ENCODE measurements around the gene THSD8. TPM values are rescaled to one million over a fixed set of nuclear protein-coding genes. Genes with fewer than 3 reads are reported as not detected.

Gene THSD8
- total and polyA plus RNA-seq, 2 donors (not counting 1 experiment from before 2014, with no cell fraction given), result not detected

DNA sequence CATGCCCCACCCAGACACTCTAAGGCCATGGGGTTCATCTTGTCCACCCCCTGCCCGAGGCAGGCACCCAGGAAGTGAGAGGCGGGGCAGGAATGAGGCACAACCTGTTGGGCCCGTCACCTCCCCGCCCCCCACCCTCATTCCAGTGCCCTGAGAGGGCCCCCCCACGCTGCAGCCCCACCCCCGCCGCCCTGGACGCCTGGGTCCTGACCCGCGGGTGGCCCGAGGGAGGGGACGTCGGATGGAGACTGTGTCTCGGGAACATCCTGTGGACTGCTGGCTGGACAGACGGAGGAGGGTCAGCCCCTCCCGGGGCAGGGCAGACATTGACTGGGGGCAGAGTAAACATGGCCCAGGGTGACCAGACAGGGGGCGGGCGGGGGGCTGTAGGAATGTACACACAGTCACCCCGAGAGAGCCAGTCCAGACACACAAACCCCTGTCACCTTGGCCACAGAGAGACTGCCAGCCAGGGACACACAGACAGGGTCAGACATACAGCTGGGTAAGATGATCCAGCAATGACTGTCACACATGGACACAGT lies 17.9 kb upstream of the THSD8 start:
- no peaks in the 10 kb centered on the region for H3K27me3 ChIP-seq (ENCODE audit: control insufficient read depth, insufficient read depth, low read length)
- peak overlapping the region; percentile 88 for H3K27ac ChIP-seq (ENCODE audit: insufficient read depth, low read length)
- no peaks in the 10 kb centered on the region for H3K9me3 ChIP-seq (ENCODE audit: control insufficient read depth, insufficient read depth, low read depth, low read length)
- TF ChIP-seq, protein P1, sequence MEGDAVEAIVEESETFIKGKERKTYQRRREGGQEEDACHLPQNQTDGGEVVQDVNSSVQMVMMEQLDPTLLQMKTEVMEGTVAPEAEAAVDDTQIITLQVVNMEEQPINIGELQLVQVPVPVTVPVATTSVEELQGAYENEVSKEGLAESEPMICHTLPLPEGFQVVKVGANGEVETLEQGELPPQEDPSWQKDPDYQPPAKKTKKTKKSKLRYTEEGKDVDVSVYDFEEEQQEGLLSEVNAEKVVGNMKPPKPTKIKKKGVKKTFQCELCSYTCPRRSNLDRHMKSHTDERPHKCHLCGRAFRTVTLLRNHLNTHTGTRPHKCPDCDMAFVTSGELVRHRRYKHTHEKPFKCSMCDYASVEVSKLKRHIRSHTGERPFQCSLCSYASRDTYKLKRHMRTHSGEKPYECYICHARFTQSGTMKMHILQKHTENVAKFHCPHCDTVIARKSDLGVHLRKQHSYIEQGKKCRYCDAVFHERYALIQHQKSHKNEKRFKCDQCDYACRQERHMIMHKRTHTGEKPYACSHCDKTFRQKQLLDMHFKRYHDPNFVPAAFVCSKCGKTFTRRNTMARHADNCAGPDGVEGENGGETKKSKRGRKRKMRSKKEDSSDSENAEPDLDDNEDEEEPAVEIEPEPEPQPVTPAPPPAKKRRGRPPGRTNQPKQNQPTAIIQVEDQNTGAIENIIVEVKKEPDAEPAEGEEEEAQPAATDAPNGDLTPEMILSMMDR (conservative IDR thresholded peaks at IDR 0.05 in 1 of 2, IDR thresholded peaks at IDR 0.05 in 1 of 2; ENCODE audit: low read depth in 1 of 2, low read length in 2 of 2), result no peak
- TF ChIP-seq EZH2 (IDR thresholded peaks at IDR 0.05; ENCODE audit: low read length, missing control alignments), result no peak
- H3K4me1 ChIP-seq (ENCODE audit: control insufficient read depth, extremely low read depth, insufficient read depth, low read length), result peaks cover 45% of the 10 kb centered on the region
- no peak overlapping the region for H2AFZ ChIP-seq (ENCODE audit: low read length)
- no peak for DNase-seq (ENCODE audit: low read depth in 2 of 2)
- H3K79me2 ChIP-seq (ENCODE audit: control insufficient read depth, insufficient read depth, low read length), result no peaks in the 10 kb centered on the region
- no peak overlapping the region for H3K4me3 ChIP-seq (replicated peaks in 1 of 4; ENCODE audit: control extremely low read depth in 1 of 4, insufficient read depth in 1 of 4, low read depth in 3 of 4, low read length in 4 of 4)
- peak overlapping the region; percentile 48 for H3K4me2 ChIP-seq (ENCODE audit: extremely low read depth, insufficient read depth, low read length)
- peak overlapping the region; percentile 76 for H3K9ac ChIP-seq (ENCODE audit: insufficient read depth, low read length)
- no peaks in the 10 kb centered on the region for H4K20me1 ChIP-seq (ENCODE audit: control insufficient read depth, extremely low read depth, insufficient read depth, low read length)
- H3K36me3 ChIP-seq (ENCODE audit: control insufficient read depth, insufficient read depth, low read length), result no peaks in the 10 kb centered on the region

DNA sequence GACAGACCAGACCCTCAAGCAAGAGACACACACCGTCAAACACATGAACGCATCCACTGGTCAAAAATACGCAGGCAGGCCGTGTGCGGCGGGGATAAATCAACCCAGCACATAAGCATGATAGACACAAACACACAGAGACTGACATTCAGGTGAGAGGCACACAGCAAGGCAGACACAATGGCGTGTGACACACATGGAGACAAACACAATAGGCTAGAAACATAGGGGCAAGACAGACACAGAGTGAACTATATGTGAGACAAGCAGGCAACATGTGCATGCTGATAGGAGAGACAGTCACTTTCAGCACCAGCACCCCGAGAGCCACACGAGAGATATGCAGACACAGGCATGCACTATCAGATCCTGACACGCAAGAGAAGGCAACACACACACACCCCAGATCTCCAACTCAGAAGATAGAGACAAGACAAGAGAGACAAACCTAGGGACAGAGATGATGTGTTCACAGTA lies 17.4 kb upstream of the THSD8 start:
- no peaks in the 10 kb centered on the region for H3K36me3 ChIP-seq (ENCODE audit: control insufficient read depth, insufficient read depth, low read length)
- TF ChIP-seq, protein P1 (conservative IDR thresholded peaks at IDR 0.05 in 1 of 2, IDR thresholded peaks at IDR 0.05 in 1 of 2; ENCODE audit: low read depth in 1 of 2, low read length in 2 of 2), result no peak
- no peak for TF ChIP-seq EZH2 (IDR thresholded peaks at IDR 0.05; ENCODE audit: low read length, missing control alignments)
- H3K4me2 ChIP-seq (ENCODE audit: extremely low read depth, insufficient read depth, low read length), result no peak overlapping the region
- H3K27me3 ChIP-seq (ENCODE audit: control insufficient read depth, insufficient read depth, low read length), result no peaks in the 10 kb centered on the region
- H3K4me3 ChIP-seq (replicated peaks in 1 of 4; ENCODE audit: control extremely low read depth in 1 of 4, insufficient read depth in 1 of 4, low read depth in 3 of 4, low read length in 4 of 4), result no peak overlapping the region
- H3K9ac ChIP-seq (ENCODE audit: insufficient read depth, low read length), result peak overlapping the region; percentile 3
- no peak for DNase-seq (ENCODE audit: low read depth in 2 of 2)
- no peaks in the 10 kb centered on the region for H3K79me2 ChIP-seq (ENCODE audit: control insufficient read depth, insufficient read depth, low read length)
- no peaks in the 10 kb centered on the region for H4K20me1 ChIP-seq (ENCODE audit: control insufficient read depth, extremely low read depth, insufficient read depth, low read length)
- peak overlapping the region; percentile 0 for H3K27ac ChIP-seq (ENCODE audit: insufficient read depth, low read length)
- no peak overlapping the region for H2AFZ ChIP-seq (ENCODE audit: low read length)
- H3K4me1 ChIP-seq (ENCODE audit: control insufficient read depth, extremely low read depth, insufficient read depth, low read length), result peaks cover 45% of the 10 kb centered on the region
- H3K9me3 ChIP-seq (ENCODE audit: control insufficient read depth, insufficient read depth, low read depth, low read length), result no peaks in the 10 kb centered on the region

- no peaks in the 10 kb centered on the region for H3K9me3 ChIP-seq (ENCODE audit: control insufficient read depth, insufficient read depth, low read depth, low read length)
- DNase-seq (ENCODE audit: low read depth in 2 of 2), result no peak
- H3K4me1 ChIP-seq (ENCODE audit: control insufficient read depth, extremely low read depth, insufficient read depth, low read length), result peaks cover 41% of the 10 kb centered on the region
- no peak overlapping the region for H2AFZ ChIP-seq (ENCODE audit: low read length)
- H3K36me3 ChIP-seq (ENCODE audit: control insufficient read depth, insufficient read depth, low read length), result no peaks in the 10 kb centered on the region
- TF ChIP-seq, protein P1 (conservative IDR thresholded peaks at IDR 0.05 in 1 of 2, IDR thresholded peaks at IDR 0.05 in 1 of 2; ENCODE audit: low read depth in 1 of 2, low read length in 2 of 2), result no peak
- TF ChIP-seq EZH2 (IDR thresholded peaks at IDR 0.05; ENCODE audit: low read length, missing control alignments), result no peak
- H3K4me2 ChIP-seq (ENCODE audit: extremely low read depth, insufficient read depth, low read length), result no peak overlapping the region
- no peaks in the 10 kb centered on the region for H4K20me1 ChIP-seq (ENCODE audit: control insufficient read depth, extremely low read depth, insufficient read depth, low read length)
- no peak overlapping the region for H3K4me3 ChIP-seq (replicated peaks in 1 of 4; ENCODE audit: control extremely low read depth in 1 of 4, insufficient read depth in 1 of 4, low read depth in 3 of 4, low read length in 4 of 4)
- H3K9ac ChIP-seq (ENCODE audit: insufficient read depth, low read length), result no peak overlapping the region
- peak overlapping the region; percentile 34 for H3K27ac ChIP-seq (ENCODE audit: insufficient read depth, low read length)
- no peaks in the 10 kb centered on the region for H3K27me3 ChIP-seq (ENCODE audit: control insufficient read depth, insufficient read depth, low read length)
- no peaks in the 10 kb centered on the region for H3K79me2 ChIP-seq (ENCODE audit: control insufficient read depth, insufficient read depth, low read length)
Measured at GRCh38 chr19:12784871-12785430, 16.9 kb upstream of the THSD8 start.

Measured in fibroblast of lung (primary cell).